GM12874 (cell line): ENCODE results near the gene NLRC3.

ENCODE experiments used
- CTCF ChIP-seq: IDR thresholded peaks from 2 replicates; pipeline ENCODE4 v1.5.1; 2011; ENCODE audit warnings: low read depth, mild to moderate bottlenecking, control low read depth, low read length, moderate library complexity; ENCODE audit not compliant: insufficient read depth

Gene NLRC3

GRCh38 chr16:3564889-3565141 lies 12.4 kb downstream of the NLRC3 start:
- no peak for TF ChIP-seq CTCF

- no peak for TF ChIP-seq CTCF
Measured at GRCh38 chr16:3564130-3564888, 12.9 kb downstream of the NLRC3 start.

DNA sequence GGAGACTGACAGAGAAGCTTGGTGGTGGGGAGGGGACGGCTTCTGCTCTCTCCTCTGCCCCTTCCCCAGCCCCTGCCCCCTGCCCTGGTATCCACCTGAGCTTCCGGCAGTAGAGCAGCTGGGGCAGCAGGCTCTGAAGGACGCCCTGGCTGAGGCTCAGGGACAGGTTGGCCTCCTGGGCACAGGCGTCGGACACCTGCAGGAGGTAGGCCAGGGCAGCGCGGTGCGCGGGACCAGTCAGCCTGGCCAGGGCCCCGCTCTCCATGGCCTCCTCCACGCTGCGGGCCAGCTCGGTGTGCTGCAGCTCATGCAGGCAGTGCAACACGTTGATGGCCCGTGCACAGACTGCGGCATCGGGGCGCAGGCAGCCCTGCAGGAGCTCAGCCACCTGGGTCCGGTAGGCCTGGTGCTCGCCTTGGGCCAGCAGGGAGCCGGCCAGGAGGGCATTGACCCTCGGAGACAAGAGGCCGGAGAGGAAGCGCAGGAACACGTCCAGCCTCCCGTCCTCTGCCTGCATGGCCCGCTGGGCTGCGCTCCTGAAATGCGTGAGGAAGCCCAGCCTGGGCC lies 14.2 kb downstream of the NLRC3 start:
- TF ChIP-seq CTCF = no peak

DNA sequence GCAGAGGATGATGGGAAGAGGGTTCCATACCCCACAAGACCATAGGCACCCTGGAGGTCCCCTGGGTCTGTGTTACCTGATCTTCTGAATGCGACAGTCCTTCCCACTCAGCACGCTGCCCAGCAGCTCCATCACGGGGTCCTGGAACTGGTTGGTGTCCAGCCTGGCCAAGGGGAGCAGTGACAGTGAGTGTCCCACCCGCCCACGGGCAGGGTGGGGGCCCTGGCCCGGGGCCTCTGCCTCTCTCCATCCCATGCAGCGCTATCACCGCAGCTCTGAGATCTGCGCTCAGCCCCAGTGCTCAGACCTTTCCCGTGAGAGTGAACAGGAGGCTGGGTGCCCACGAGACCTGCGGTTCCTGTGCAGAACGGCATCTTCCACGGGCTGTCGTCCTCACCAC lies 15.6 kb downstream of the NLRC3 start:
- no peak for TF ChIP-seq CTCF

DNA sequence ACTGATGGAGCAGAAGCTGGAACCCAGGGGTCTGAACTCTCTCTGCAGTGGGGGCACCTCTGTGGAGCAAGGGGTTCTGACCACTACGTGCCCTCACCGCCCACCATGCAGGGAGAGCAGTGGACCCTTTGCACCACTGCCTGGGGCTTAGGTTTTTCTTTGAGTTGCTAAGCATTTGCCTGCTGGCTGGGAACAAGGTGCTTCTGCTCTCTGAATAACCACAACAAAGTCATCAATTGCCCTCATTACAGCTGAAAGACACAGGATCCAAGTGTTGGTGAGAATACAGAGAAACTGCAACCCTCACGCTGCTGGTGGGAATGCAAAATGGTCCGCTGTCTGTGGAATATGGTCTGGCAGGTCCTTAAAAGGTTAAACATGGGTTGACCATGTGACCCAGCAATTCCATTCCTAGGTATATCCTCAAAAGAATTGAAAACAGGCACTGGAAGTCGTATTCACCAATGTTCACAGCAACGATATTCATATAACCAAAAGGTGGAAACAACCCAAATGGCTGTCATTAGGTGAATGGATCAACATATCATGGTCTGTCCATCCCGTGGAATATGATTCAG lies 22.8 kb downstream of the NLRC3 start:
- no peak for TF ChIP-seq CTCF

GRCh38 chr16:3553138-3553923 lies 23.9 kb downstream of the NLRC3 start:
- TF ChIP-seq CTCF = no peak
